Measurements from ENCODE around the gene U2AF2.

The U2AF2 gene

GRCh38 chr19:55697069-55697440 lies 42.2 kb downstream of the U2AF2 start:
- TF ChIP-seq, protein P1, sequence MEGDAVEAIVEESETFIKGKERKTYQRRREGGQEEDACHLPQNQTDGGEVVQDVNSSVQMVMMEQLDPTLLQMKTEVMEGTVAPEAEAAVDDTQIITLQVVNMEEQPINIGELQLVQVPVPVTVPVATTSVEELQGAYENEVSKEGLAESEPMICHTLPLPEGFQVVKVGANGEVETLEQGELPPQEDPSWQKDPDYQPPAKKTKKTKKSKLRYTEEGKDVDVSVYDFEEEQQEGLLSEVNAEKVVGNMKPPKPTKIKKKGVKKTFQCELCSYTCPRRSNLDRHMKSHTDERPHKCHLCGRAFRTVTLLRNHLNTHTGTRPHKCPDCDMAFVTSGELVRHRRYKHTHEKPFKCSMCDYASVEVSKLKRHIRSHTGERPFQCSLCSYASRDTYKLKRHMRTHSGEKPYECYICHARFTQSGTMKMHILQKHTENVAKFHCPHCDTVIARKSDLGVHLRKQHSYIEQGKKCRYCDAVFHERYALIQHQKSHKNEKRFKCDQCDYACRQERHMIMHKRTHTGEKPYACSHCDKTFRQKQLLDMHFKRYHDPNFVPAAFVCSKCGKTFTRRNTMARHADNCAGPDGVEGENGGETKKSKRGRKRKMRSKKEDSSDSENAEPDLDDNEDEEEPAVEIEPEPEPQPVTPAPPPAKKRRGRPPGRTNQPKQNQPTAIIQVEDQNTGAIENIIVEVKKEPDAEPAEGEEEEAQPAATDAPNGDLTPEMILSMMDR (IDR thresholded peaks at IDR 0.05; ENCODE audit: control insufficient read depth, insufficient read depth, low read depth, low read length, missing control alignments) = no peak
- H3K4me3 ChIP-seq (ENCODE audit: control insufficient read depth, low read depth, low read length) = no peak overlapping the region
- DNase-seq (ENCODE audit: low read depth) = no peak

DNA sequence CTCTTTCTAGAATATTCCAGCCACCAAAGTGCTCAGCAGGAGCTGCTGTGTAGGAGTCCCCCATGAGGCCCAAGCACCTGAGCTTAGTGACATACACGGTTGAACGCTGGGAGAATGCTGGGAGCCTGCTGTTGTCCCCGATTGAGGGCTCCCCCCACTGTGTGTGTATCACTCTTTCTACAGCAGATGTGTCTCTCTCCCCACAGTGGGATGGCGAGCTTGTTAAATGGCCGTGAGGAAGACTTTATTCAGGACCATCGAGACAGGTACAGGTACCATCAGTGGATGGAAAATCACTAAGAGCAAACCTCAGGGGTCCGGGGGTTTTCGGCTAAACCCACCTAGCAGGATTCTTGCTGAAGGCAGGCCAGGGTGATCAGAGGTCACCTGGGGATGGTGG lies 42.9 kb downstream of the U2AF2 start:
- TF ChIP-seq, protein P1 (IDR thresholded peaks at IDR 0.05; ENCODE audit: control insufficient read depth, insufficient read depth, low read depth, low read length, missing control alignments) = no peak
- no peak for DNase-seq (ENCODE audit: low read depth)

GRCh38 chr19:55698256-55698655 lies 43.4 kb downstream of the U2AF2 start:
- H3K4me3 ChIP-seq (ENCODE audit: control insufficient read depth, low read depth, low read length) = no peak overlapping the region
- TF ChIP-seq, protein P1 (IDR thresholded peaks at IDR 0.05; ENCODE audit: control insufficient read depth, insufficient read depth, low read depth, low read length, missing control alignments) = no peak
- no peak for DNase-seq (ENCODE audit: low read depth)

More for the DNA sequence above, 42.9 kb downstream of the U2AF2 start:
- H3K4me3 ChIP-seq (ENCODE audit: control insufficient read depth, low read depth, low read length) = no peak overlapping the region

DNA sequence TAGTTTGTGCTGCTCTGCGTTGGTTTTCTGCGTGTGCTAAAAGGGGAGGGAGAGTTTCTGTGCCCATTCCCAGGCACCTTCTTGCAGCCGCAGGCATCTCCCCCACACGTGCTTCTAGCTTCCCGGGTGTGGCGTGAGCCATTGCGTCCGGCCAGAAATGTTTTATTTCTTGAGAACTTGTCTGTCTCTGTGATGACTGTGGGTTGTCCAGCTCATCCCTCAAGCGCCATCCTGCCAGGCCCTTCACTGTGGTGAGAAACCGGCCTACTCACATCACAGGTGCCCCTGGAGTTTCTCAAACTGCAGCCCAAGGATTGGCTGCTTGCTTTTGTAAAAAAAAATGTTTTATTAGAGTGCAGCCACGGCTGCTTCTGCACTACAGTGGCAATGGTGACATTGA lies 44.4 kb downstream of the U2AF2 start:
- H3K4me3 ChIP-seq (ENCODE audit: control insufficient read depth, low read depth, low read length) = no peak overlapping the region
- TF ChIP-seq, protein P1 (IDR thresholded peaks at IDR 0.05; ENCODE audit: control insufficient read depth, insufficient read depth, low read depth, low read length, missing control alignments) = no peak
- no peak for DNase-seq (ENCODE audit: low read depth)

GRCh38 chr19:55700813-55701212 lies 46.0 kb downstream of the U2AF2 start:
- TF ChIP-seq, protein P1 (IDR thresholded peaks at IDR 0.05; ENCODE audit: control insufficient read depth, insufficient read depth, low read depth, low read length, missing control alignments) = no peak
- H3K4me3 ChIP-seq (ENCODE audit: control insufficient read depth, low read depth, low read length) = no peak overlapping the region
- DNase-seq (ENCODE audit: low read depth) = no peak

DNA sequence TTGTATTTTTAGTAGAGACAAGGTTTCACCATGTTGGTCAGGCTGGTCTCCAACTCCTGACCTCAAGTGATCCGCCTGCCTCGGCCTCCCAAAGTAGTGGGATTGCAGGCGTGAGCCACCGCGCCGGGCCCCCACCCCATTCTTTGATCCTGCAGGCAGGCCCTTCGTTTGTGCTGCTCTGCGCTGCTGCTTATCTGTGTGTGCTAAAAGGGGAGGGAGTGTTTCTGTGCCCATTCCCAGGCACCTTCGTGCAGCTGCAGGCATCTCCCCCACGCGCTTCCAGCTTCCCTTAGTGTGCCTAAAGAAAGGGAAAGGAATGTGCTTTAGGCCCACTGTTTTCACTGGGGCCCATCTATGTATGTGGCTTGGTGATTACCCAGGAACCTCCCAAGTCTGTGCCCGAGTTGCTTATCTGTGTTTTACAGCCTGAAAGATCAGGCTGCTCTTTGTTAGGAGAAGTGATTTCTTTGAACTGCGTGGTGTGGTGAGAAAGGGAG lies 47.3 kb downstream of the U2AF2 start:
- no peak overlapping the region for H3K4me3 ChIP-seq (ENCODE audit: control insufficient read depth, low read depth, low read length)
- TF ChIP-seq, protein P1 (IDR thresholded peaks at IDR 0.05; ENCODE audit: control insufficient read depth, insufficient read depth, low read depth, low read length, missing control alignments) = no peak
- DNase-seq (ENCODE audit: low read depth) = no peak

DNA sequence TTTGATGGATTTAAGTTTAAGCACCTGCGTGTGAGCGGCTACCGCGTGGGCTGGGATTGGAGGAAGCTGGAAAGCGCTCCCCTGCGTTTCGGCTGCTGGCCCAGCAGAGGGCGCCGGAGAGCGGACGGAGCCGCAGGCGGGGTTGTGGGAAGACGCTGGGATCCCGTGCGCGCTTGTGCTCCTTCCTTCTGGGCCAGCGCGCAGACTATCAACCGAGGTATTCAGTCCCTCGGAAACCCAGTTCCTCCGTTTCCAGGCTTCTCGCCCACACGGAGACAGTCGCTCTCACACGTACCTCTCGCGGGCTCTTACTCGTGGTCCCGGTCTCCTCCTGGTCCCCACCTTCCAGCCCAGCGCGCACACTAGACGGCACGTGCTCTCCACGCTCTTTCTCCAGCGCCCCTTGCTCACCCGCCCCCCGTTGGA lies 49.0 kb downstream of the U2AF2 start:
- no peak for DNase-seq (ENCODE audit: low read depth)
- TF ChIP-seq, protein P1 (IDR thresholded peaks at IDR 0.05; ENCODE audit: control insufficient read depth, insufficient read depth, low read depth, low read length, missing control alignments) = peak; percentile 75

More for the DNA sequence above, 49.0 kb downstream of the U2AF2 start:
- no peak overlapping the region for H3K4me3 ChIP-seq (ENCODE audit: control insufficient read depth, low read depth, low read length)

All from AG09309 (cell line).